ENCODE data around the gene TCEANC2. TPM values are rescaled to one million over a fixed set of nuclear protein-coding genes. Genes with fewer than 3 reads are reported as not detected.
"Not testable (repeated sequence)": the region's sequence is repeated elsewhere in the genome, so short reads cannot be mapped to it uniquely, and the experiment has no call there.

Gene TCEANC2
- total RNA-seq, 4 donors from 2014 or later, result 1.4 to 7.1 (median 5.7) TPM

DNA sequence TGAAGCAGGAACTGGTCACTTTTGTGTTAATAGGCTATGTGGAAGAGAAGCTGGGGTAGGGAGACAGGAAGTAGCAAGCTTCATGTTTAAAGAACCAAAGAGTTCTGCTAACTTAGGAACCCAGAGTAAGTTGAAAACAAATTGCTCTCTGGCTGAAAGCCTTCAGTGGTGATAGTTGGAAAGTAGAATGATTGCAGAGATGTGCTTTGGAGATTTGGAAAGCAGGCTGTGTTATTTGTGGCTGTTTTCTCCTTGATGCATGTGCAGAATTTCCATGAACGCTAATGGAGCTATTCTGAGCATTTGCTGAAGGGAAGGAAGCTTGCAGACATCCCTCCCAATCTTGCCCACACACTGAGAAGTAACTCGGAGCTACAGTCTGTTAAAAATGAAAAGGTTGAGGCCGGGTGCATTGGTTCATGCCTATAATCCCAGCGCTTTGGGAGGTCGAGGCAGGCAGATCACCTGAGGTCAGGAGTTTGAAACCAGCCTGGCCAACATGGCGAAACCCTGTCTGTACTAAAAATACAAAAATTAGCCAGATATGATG is 45.7 kb downstream of the TCEANC2 start:
- no peak for DNase-seq
- intact Hi-C loops (cut with DNase I; ENCODE audit: low total_unique reads) (no loop called here), in situ Hi-C loops (cut with MboI; ENCODE audit: low pct_ligation_motif_present in 1 of 4, low pct_unique_long_range_greater_than_20kb in 1 of 4, low sequenced_read_pairs in 3 of 4) (no loop called here)
- Histone ChIP-seq H3K4me1 (peaks cover 9 to 19% (median 18%) of the 10 kb centered on the region in 4 donors), H3K27me3 (no peaks in the 10 kb centered on the region), H3K9me3 (no peaks in the 10 kb centered on the region), H3K36me3 (peaks cover 0 to 5% (median 0%) of the 10 kb centered on the region in 4 donors), H3K4me3 (no peak overlapping the region), H3K27ac (no peak overlapping the region)
- WGBS, 2 donors (ENCODE audit: low coverage in 1 of 2), result 92 to 100% methylated on average over 3 to 6 of the region's 6 CpGs
- no peak for TF ChIP-seq POLR2AphosphoS5 (IDR thresholded peaks at IDR 0.05)

DNA sequence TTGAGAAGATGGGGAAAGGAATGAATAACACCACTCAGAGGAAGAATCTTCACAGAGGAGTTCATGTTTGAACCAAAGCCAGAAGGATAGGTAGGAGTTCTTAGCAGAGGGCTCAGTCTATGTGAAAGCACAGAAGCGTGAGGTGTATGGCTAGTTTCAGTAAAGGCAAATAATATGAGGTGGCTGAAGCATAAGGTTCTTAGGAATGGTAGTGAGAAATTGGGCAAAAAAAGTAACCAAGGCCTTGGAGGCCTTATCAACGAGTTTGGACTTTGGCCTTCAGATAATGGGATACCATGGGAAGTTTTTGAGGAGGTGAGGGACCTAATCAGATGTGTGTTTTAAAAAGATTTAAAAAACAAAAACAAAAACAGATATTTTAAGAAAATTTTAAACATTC is 47.1 kb downstream of the TCEANC2 start:
- peaks cover 0 to 8% (median 6%) of the 10 kb centered on the region in 4 donors for H3K4me1 ChIP-seq
- no peaks in the 10 kb centered on the region for H3K27me3 ChIP-seq
- H3K36me3 ChIP-seq, result peaks cover 0 to 5% (median 0%) of the 10 kb centered on the region in 4 donors
- intact Hi-C loops (cut with DNase I; ENCODE audit: low total_unique reads), result no loop called here
- WGBS, 2 donors (ENCODE audit: low coverage in 1 of 2), result 86 to 87% methylated on average over 2 of the region's 2 CpGs
- in situ Hi-C loops (cut with MboI; ENCODE audit: low pct_ligation_motif_present in 1 of 4, low pct_unique_long_range_greater_than_20kb in 1 of 4, low sequenced_read_pairs in 3 of 4), result loop anchor here in 1 of 4 donors (25.0 kb wide), 1 partner anchor 387 kb away; no protein-coding TSS in a partner anchor
- no peak overlapping the region for H3K4me3 ChIP-seq
- H3K27ac ChIP-seq, result no peak overlapping the region
- DNase-seq, result no peak
- H3K9me3 ChIP-seq, result no peaks in the 10 kb centered on the region
- TF ChIP-seq, protein P1, sequence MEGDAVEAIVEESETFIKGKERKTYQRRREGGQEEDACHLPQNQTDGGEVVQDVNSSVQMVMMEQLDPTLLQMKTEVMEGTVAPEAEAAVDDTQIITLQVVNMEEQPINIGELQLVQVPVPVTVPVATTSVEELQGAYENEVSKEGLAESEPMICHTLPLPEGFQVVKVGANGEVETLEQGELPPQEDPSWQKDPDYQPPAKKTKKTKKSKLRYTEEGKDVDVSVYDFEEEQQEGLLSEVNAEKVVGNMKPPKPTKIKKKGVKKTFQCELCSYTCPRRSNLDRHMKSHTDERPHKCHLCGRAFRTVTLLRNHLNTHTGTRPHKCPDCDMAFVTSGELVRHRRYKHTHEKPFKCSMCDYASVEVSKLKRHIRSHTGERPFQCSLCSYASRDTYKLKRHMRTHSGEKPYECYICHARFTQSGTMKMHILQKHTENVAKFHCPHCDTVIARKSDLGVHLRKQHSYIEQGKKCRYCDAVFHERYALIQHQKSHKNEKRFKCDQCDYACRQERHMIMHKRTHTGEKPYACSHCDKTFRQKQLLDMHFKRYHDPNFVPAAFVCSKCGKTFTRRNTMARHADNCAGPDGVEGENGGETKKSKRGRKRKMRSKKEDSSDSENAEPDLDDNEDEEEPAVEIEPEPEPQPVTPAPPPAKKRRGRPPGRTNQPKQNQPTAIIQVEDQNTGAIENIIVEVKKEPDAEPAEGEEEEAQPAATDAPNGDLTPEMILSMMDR (IDR thresholded peaks at IDR 0.05), result no peak
- TF ChIP-seq EP300 (IDR thresholded peaks at IDR 0.05; ENCODE audit: low read depth) (no peak), POLR2AphosphoS5 (IDR thresholded peaks at IDR 0.05) (no peak), POLR2A (IDR thresholded peaks at IDR 0.05) (no peak)

DNA sequence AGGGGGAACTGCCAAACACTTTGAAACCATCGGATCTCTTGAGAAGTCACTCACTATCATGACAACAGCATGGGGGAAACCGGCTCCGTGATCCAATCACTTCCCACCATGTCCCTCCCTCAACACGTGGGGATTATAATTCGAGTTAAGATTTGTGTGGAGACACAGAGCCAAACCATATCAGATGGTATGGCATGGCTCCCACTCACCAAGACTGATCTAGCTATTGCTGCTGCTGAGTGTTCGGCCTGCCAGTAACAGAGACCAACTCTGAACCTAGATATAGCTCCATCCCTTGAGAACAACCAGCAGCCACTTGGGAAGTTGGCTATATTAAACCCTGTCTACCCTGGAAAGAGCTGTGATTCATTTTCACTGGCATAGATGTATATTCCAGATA is 50.0 kb downstream of the TCEANC2 start:
- in situ Hi-C loops (cut with MboI; ENCODE audit: low pct_ligation_motif_present in 1 of 4, low pct_unique_long_range_greater_than_20kb in 1 of 4, low sequenced_read_pairs in 3 of 4), result loop anchor here in 1 of 4 donors (25.0 kb wide), 1 partner anchor 384 kb away; no protein-coding TSS in a partner anchor
- DNase-seq, result no peak
- TF ChIP-seq POLR2A (IDR thresholded peaks at IDR 0.05) (no peak), POLR2AphosphoS5 (IDR thresholded peaks at IDR 0.05) (no peak), EP300 (IDR thresholded peaks at IDR 0.05; ENCODE audit: low read depth) (no peak)
- TF ChIP-seq, protein P1 (IDR thresholded peaks at IDR 0.05), result no peak

DNA sequence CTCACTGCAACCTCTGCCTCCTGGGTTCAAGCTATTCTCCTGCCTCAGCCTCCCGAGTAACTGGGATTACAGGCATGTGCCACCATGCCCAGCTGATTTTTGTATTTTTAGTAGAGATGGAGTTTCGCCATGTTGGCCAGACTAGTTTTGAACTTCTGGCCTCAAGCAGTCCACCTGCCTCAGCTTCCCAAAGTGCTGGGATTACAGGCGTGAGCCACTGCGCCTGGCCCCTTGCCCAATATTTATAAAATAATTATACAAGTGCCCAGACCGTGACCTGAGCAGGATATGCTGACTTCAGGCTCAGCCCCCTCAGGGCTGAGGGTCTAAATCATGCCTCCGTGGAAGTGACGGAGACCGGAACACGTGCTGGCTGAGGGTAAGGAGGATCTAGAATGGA is 51.2 kb downstream of the TCEANC2 start:
- in situ Hi-C loops (cut with MboI; ENCODE audit: low pct_ligation_motif_present in 1 of 4, low pct_unique_long_range_greater_than_20kb in 1 of 4, low sequenced_read_pairs in 3 of 4), result loop anchor here in 1 of 4 donors (25.0 kb wide), 1 partner anchor 383 kb away; no protein-coding TSS in a partner anchor
- H3K4me1 ChIP-seq; H3K36me3 ChIP-seq; H3K27me3 ChIP-seq; H3K9me3 ChIP-seq; DNase-seq; H3K4me3 ChIP-seq; intact Hi-C loops (cut with DNase I; ENCODE audit: low total_unique reads); H3K27ac ChIP-seq: not testable (repeated sequence)
- 95 to 100% methylated on average over 1 to 9 of the region's 9 CpGs for WGBS, 2 donors (ENCODE audit: low coverage in 1 of 2)

More for the DNA sequence above, 50.0 kb downstream of the TCEANC2 start:
- no peaks in the 10 kb centered on the region for H3K4me1 ChIP-seq
- no peak overlapping the region for H3K27ac ChIP-seq
- intact Hi-C loops (cut with DNase I; ENCODE audit: low total_unique reads), result no loop called here
- H3K4me3 ChIP-seq, result no peak overlapping the region
- H3K9me3 ChIP-seq, result no peaks in the 10 kb centered on the region
- H3K27me3 ChIP-seq, result no peaks in the 10 kb centered on the region
- 94% methylated on average over 6 of the region's 6 CpGs; no CpG with 5 or more reads in 1 of the 2 donors for WGBS, 2 donors (ENCODE audit: low coverage in 1 of 2)
- H3K36me3 ChIP-seq, result no peaks in the 10 kb centered on the region

DNA sequence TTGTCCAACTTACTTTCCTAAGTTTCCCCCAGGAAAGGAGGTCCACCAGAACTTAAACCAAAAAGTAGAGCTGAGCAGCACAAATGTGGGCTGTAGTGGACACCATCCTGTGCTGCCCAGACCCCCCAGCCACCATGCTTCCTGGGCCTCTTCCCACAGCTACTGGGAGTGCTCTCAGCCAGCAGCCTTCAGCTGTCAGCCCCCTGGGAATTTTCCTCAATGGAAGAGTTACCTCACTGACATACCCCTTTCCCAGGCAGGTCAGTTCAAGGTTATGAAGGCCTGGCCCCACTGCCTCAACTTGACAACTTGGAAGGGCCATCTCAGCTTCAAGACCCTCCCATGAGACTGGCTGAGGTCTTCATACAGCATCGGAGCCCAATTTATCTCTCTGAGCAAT is 51.7 kb downstream of the TCEANC2 start:
- Histone ChIP-seq H3K27me3 (no peaks in the 10 kb centered on the region), H3K4me3 (no peak overlapping the region)
- in situ Hi-C loops (cut with MboI; ENCODE audit: low pct_ligation_motif_present in 1 of 4, low pct_unique_long_range_greater_than_20kb in 1 of 4, low sequenced_read_pairs in 3 of 4), result loop anchor here in 1 of 4 donors (25.0 kb wide), 1 partner anchor 382 kb away; no protein-coding TSS in a partner anchor

More for the DNA sequence above, 51.7 kb downstream of the TCEANC2 start:
- Histone ChIP-seq H3K27ac (no peak overlapping the region), H3K36me3 (no peaks in the 10 kb centered on the region), H3K9me3 (no peaks in the 10 kb centered on the region), H3K4me1 (no peaks in the 10 kb centered on the region)
- no peak for DNase-seq
- intact Hi-C loops (cut with DNase I; ENCODE audit: low total_unique reads), result no loop called here
- TF ChIP-seq POLR2A (IDR thresholded peaks at IDR 0.05) (no peak), EP300 (IDR thresholded peaks at IDR 0.05; ENCODE audit: low read depth) (no peak), POLR2AphosphoS5 (IDR thresholded peaks at IDR 0.05) (no peak)
- TF ChIP-seq, protein P1 (IDR thresholded peaks at IDR 0.05), result no peak
- 62 to 80% methylated on average over 1 of the region's 1 CpG for WGBS, 2 donors (ENCODE audit: low coverage in 1 of 2)

All from transverse colon (tissue), 4 donors.